Measurements from ENCODE around the gene SMDT1.
"Not testable (repeated sequence)": the region's sequence is repeated elsewhere in the genome, so short reads cannot be mapped to it uniquely, and the experiment has no call there.

SMDT1 gene

DNA sequence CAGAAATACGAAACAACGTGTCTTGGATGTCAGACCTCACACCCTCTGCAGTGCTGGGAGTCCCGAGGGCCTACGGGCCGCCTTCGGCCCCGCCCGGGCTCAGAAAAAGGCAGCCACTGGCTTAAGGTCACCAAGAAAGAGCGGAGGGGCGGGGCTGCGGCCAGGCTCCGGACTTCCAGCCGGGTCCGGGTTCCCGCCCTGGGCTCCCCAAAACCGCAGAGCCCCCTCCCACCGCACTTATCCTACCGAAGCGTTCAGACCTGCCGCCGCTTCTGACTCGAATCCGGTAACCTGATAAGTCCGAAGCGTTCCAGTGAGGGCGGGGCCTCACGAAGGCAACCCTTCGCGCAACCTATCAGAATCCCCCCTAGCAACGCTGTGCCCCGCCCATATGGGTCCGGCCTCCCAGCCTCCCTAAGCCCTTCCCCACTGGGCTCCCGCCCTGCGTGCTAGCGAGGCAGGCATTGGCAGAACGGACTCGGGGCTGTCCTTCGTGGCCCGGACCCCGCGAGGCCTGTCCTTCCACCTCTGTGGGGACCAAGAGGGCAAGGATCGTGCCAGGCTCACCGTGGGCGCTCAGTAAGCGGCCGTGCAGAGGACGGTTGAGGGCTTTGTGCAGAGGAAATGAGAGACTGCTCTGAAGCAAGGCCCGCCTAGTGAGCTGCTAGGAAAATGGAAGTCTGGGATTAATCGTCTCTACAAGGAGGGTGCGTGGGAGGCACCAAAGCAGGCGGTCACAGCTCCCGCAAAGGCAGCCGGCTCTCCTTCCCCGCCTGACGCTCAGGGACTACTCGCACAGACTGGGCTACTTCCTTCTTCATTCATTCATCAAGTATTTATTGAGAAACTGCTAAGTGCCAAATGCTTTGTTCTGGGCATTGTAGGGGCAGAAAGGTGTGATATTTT is 8.7 kb upstream of the SMDT1 start, which contains the start of gene NAGA:
TSS of gene NAGA (minus strand) at position 296 of the 906 bp plus-strand sequence. CDS start 515 bp downstream, outside the sequence.
- DNase-seq (ENCODE audit: low read depth in 2 of 3, low spot score in 2 of 3), result peak; percentile 55 to 77 (median 77)

DNA sequence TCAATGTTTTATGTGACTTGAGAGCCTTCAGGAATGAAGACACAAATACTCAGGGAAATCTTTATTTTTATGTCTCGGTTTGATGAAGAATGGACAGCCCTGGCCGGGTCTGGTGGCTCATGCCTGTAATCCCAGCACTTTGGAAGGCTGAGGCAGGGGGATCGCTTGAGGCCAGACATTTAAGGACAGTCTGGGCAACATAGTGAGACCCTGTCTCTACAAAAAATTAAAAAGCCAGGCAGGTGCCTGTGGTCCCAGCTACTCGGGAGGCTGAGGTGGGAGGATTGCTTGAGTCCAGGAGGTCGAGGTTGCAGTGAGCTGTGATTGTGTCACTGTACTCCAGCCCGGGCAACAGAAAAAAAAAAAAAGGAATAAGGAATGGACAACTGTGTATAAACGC is 8.0 kb upstream of the SMDT1 start:
- DNase-seq (ENCODE audit: low read depth in 2 of 3, low spot score in 2 of 3), result not testable (repeated sequence)

DNA sequence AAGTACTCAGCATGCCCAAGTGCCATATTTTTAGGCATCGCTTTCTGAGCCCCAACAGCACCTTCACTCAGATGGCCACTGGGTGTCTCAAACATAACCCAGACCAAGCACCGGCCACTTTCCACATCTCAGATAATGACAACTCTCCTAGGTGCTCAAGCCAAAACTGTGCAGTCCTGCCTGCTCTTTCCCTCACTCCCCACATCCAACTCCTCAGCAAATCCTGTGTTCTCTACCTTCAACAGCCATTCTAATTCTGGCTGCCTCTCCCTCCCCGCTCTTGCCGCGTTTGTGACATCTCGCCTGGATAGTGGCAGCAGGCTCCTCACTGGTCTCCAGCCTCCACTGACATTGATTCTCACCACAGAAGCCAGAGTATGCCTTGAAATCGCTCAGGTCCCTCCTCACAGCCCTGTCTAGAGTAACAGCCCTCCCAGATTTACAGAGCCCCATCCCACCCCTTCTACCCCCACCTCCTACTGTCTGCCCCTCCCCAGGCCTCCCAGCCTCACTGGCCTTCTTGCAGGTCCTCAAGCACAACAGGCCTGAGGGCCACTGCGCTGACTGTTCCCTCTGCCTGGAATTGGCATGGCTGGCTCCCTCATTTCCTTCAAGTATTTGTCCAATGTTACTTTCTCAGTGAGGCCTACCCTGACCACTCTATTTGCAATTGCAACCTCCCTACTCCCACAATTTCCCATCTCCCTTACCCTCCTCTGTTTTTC is 6.7 kb upstream of the SMDT1 start:
- no peak for DNase-seq (ENCODE audit: low read depth in 2 of 3, low spot score in 2 of 3)

DNA sequence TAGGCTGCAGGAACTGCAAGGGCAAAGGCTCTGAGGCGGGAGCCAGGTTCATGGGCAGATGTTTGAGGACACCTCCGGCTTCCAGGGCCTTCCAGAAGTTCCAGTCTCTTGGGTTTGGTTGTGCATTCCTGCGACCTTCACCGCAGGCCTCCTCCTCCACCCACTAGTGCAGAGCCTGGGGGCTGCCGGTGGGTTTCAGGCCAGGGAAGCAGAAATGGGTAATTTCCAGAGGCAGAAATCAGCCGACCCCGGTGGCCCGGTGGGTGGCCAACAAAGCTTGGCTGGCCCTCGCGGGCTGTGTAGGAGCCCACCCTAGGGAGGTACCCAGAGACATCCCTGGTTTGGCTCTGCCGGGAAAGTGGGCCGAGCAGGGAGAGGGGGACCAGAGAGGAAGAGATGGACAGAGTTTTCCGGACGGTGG is 5.9 kb upstream of the SMDT1 start:
- no peak for DNase-seq (ENCODE audit: low read depth in 2 of 3, low spot score in 2 of 3)

DNA sequence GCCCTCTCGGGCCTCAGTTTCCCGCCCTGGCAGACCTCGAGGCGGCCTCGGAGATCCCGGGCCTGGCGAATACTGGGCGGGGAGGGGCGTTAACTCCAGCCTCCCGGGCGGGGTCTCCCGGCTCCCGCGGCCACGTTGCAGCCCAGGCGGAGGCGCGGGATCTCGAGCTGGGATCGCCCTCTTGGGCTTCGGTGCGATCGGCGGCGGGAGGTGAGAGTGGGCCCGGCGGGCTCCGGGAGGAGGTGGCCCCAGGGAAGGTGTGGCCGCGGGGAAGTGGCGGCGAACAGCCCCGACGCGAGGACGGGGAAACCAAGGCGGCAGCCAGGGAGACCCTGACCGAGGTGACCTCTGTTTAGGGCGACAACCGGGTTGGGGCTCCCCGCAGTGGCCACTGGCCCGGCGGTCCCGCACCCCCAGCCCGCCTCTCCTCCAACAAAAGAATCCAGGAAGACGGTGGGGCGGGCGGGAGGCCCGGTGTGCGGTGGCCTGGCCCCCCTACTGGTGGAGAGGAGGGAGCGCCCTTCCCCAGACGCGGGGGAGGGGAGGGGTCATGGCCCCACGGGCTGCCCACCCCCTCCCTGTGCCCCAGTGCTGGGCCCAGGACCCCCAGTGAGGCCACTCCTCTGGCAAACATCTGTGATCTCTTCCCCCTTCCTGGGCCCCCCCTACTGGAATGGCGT is 5.2 kb upstream of the SMDT1 start, which contains the start of gene PHETA2:
TSS of gene PHETA2 (plus strand) at position 117 of the 680 bp plus-strand sequence. CDS start 3,046 bp downstream, outside the sequence.
- DNase-seq (ENCODE audit: low read depth in 2 of 3, low spot score in 2 of 3), result peak in 1 of 3 experiments; percentile 47

DNA sequence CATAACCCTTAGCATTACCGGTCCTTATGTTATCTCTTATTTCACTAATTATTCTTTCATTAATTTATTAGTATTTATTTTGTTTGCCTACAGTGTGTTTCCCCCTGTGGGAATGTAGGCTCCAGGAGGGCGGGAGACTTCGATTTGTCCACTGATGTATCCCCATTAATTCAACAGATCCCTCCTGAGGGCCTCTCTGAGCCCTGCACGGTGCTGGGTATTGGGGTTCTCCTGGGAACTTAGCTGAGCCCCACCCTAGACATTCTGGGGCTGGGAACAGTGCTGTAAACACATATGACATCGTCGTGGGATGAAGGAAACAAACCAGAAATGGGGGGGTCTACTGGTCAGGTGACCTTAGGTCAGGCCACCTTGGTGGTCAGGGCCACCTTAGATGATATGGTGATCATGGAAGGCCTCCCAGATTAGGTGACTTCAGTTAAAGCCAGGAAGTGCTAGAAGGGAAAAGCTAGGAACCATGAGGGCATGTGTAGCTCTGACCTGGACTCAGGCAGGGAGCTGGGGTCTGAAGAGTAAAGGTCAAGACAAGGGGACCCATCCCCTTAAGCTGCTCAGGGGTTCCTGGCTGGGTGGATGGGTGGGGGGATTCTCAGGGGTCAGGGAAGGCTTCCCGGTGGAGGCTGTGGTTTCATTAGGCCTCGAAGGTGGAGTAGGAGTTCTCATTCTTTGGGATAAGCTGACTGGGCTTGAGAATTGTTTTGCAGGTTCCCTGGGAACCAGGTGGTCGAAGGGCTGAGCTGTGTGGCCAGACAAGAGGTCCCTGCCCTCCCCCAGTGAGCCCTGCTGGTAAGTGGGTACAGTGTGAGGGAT is 4.4 kb upstream of the SMDT1 start:
- no peak for DNase-seq (ENCODE audit: low read depth in 2 of 3, low spot score in 2 of 3)

DNA sequence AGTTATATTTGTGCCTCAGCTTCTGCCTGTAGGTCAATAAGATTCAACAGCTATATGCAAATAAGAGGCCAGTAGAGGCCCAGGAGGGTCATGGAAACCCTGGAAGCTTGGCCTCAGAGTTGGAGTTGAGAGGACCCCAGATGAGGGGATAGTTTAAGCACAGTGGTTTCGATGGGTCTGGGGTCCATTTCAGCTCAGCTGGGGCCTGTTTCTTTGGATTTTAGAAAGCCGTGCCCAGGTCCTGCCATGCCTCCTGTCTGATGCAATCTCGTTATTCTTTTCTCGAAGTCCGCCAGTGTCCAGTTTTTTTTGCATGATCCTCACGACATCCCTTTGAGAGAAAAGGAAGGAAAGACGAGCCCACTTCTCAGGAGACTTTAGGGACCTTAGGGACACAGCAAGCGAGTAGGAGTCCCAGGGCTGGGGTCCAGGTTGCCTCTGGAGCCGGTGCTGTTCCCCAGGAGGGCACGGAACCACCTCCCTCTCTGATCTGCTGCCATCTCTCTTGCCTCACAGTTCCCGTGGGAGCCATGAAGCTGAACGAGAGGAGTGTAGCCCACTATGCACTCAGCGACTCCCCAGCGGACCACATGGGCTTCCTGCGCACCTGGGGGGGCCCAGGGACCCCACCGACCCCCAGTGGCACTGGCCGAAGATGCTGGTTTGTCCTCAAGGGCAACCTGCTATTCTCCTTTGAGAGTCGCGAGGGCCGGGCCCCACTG is 2.6 kb upstream of the SMDT1 start:
- no peak for DNase-seq (ENCODE audit: low read depth in 2 of 3, low spot score in 2 of 3)

DNA sequence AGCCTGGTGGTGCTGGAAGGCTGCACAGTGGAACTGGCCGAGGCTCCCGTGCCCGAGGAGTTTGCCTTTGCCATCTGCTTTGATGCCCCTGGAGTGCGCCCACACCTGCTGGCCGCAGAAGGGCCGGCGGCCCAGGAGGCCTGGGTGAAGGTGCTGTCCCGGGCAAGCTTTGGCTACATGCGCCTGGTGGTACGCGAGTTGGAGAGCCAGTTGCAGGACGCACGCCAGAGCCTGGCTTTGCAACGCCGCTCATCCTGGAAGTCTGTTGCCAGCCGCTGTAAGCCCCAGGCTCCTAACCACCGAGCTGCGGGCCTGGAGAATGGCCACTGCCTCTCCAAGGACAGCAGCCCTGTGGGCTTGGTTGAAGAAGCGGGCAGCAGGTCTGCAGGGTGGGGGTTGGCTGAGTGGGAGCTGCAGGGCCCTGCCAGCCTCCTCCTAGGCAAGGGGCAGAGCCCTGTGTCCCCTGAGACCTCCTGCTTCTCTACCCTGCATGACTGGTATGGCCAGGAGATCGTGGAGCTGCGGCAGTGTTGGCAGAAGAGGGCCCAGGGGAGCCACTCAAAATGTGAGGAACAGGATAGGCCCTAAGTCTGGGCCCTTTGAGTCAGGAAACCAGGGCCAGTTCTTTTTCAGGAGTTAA is 1.9 kb upstream of the SMDT1 start:
- no peak for DNase-seq (ENCODE audit: low read depth in 2 of 3, low spot score in 2 of 3)

DNA sequence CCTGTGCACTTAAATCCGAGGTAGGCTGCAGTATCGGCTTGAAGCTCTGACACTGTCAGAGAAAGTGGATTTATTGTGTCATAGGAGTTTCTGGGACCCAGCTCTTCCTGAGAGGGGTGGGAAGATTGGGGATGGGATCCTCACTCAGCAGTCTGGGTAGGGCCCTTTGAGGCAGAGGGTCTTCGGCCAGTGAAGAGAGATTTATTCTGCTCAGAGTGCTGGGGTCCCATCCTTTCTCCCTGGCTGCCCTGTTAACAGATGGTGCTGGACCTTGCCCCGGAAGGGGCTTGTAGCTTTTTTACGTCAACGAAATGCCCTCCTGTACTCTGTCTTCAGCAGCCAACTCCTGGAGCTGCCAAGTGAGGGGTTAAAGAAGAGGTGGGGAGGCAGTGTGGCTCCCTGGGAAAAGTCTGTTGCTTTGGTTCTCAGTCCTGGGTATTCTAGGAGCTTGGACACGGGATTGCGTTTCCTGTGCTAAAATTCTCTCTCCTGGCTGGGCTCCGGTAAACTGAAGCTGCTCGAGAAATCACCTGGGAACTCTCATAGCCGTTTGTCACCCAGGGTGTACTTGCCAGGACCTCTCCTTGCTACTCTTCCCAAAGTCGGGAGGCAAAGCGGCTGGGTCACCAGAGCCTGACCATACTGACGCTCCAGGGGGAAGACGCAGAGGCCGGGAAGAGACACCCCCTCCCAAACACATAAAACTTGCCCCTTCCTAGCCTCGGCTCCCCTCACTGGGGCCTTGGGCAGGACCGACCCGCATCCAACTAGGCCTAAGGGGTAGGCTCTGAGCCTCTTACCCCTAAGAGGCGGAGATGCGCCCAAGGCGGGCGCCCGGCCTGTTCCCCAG is 806 bp upstream of the SMDT1 start:
- DNase-seq (ENCODE audit: low read depth in 2 of 3, low spot score in 2 of 3), result no peak

DNA sequence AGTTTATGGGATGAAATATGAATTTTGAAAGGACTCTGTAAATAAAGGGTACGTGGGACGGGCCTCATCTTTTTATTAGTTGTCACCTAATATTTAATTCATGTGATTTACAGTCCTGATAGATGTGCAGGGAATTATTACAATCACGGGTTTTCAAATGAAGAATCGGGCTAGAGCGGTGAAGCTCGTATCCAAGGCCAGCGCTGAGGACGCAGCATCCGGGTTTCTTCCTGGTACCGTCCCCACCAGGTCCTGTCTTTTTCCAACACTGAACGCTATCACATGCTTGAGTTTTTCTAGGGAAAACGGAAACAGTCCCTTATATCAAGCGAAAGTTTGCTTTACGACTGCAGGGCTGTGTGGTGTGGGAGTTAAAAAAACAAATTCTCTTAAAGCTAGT is 787 bp downstream of the SMDT1 start:
- no peak for DNase-seq (ENCODE audit: low read depth in 2 of 3, low spot score in 2 of 3)

DNA sequence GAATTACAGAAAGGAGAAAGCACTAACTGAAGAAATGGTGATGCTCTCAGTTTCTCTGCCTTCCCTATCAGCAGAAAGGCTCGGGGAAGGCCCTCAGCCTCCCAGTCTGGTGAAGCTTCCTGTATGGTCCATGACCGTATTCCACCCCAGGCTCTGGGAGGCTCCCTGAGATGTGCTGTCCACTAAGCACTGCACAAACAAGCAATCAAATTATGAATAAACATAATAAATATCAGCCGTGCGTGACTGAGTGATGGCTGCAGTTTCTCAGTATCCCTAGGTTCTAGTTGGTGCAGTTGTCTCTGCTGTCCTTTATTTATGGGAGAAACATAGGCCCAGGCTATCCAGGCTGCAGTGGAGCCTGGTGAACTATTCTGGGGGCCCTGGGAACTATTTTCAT is 3.6 kb downstream of the SMDT1 start:
- no peak for DNase-seq (ENCODE audit: low read depth in 2 of 3, low spot score in 2 of 3)

DNA sequence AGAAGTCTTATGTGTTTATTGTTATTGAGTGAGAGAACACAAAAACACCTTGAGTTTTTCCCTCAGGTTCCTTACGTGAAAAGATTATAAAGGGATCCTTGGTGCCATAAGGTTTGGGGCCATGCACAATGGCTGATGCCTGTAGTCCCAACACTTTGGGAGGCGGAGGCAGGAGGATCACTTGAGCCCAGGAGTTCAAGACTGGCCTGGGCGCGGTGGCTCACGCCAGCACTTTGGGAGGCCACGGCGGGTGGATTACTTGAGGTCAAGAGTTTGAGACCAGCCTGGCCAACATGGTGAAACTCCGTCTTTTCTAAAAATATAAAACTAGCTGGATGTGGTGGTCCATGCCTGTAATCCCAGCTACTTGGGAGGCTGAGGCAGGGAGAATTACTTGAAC is 5.4 kb downstream of the SMDT1 start:
- no peak for DNase-seq (ENCODE audit: low read depth in 2 of 3, low spot score in 2 of 3)

DNA sequence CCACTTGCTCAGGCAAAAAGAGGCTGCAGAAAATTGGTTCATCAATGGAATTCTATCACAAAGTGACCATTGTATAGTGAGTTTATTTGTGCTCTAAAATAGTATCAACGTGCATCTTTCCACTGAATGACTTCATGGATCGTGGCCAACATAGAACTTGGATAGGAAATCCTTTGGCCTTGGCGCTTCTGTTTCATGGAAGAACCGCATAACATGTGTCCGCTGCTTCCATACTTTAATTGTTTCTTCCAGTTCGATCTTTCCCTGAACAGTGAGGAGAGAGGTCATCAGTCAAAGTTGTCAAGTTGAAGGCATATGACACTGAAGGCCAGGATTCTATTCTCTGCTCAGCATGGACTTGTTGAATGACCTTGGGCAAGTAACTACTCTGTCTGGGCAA is 6.6 kb downstream of the SMDT1 start:
- DNase-seq (ENCODE audit: low read depth in 2 of 3, low spot score in 2 of 3), result no peak

DNA sequence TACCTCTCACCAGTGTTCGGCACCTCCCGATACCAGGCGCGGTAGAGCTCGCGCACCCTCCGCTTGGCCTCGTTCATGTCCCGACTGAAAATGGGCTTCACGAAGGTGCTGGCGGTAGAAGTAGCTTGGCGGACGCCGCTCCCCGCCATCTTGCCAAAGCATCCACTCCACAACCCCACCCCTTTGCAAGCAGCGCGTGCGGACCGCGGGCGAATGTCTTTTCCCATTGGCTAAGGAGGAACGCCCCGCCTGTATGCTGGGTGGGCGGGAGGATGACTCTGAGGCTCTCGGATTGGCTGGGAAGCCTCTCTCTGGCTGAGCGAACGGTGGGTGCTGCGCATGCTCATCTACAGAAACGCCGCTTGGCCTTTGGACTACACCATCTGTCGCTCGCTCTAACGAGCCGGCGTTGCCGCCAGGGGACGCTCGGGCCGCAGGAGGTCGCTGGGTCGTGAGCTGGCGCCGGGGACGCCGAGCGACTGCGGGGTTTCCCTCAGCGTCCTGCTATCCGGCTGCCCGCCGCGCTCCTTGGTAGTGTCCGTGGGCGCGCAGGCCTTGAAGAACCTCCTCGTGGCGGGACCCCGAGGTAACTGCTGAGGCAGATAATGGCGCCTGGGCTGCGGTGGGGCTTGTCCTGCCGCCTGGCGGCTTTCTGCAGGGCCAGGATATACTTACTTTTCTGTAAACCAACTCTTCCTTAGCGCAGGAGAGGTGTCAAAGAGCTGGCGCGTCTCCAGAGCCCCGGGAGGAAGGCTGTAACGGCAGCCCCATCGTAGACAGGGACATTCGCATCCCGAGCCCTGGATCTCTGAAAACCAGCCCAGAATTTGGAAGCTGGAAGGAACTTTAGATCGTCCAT is 11.3 kb downstream of the SMDT1 start, which contains the start of gene NDUFA6:
TSS of gene NDUFA6 (minus strand) at position 177 of the 859 bp plus-strand sequence. CDS start at position 149, 28 bp downstream.
- DNase-seq (ENCODE audit: low read depth in 2 of 3, low spot score in 2 of 3), result peak; percentile 84 to 96 (median 87)

DNA sequence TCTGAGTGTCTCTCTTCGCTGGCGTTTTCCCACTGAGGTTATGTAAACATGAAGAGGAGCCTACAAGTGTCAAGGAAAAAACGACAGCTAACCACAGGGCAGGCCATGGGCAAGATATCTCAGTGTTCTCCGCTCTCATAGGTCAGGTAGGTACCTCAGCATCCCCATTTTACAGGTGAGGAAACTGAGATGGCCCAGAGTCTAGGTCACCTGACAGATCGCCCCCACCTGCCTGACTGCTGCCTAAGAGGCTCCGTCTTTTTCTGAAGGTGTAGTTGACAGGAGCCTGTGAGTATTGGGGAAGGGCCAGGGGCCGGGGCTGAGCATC is 11.9 kb downstream of the SMDT1 start:
- no peak for DNase-seq (ENCODE audit: low read depth in 2 of 3, low spot score in 2 of 3)

DNA sequence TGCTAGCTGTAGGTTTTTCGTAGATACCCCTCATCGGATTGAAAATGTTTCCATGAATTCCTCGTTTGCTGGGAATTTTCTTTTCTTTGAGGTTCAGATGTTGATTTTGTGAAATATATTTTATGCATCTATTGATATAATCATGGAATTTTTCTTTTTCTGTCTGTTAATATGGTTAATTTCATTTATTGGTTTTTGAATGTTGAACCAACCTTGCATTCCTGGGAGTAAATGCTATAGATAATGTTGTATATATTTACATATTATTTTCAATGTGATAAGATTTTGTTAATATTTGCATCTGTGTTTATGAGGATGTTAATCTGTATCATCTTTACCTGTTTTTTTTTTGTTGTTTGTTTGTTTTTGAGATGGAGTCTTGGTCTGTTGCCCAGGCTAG is 21.7 kb downstream of the SMDT1 start:
- no peak for DNase-seq (ENCODE audit: low read depth in 2 of 3, low spot score in 2 of 3)

DNA sequence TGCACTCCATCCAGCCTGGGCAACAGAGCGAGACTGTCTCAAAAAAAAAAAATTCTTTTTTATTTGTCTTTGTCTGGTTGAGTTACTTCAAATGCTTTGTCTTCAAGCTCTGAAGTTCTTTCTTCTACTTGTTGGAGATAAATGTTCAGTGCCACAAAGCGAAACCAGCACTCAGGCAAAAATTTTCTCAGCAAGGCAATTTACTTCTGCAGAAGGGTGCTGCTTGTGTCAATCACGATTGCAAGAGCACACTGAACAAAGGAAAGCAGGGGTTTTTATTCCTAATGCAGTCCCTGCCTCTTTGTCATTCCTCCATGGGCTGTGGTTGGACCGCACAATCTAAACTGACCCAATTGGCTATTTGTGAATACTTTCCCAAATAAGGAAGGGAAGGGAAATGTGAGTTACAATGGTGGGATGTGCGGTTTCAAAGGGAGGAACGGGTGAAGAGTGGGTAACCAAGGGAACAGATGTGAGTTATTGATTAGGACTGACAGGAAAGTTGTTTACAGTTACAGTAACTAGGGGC is 24.9 kb downstream of the SMDT1 start:
- DNase-seq (ENCODE audit: low read depth in 2 of 3, low spot score in 2 of 3), result not testable (repeated sequence)
